SJCRH30 (cell line): ENCODE measurements around the gene PRPF8. TPM values are rescaled to one million over a fixed set of nuclear protein-coding genes. Genes with fewer than 3 reads are reported as not detected.

ENCODE experiments used
- total RNA-seq: library from RNA; depleted of rRNA; stranded (reverse); fragments of >200 nt; shearing (Covaris generic); gene quantifications from 2 replicates; pipeline ENCODE4 v1.2.3, GENCODE V29; 2014; rRNA removed

The PRPF8 gene
- total RNA-seq, 1 experiment from 2014 or later: 145 TPM

Other genes with a start within 250 kb of the PRPF8 start
- gene CRK, start 228.6 kb downstream of the PRPF8 start, total RNA-seq: 39.4 and 41.3 TPM in 2 replicates
- 17.9 and 19.1 TPM in 2 replicates for gene MYO1C, start 192.2 kb downstream of the PRPF8 start, total RNA-seq
- 9.7 and 9.9 TPM in 2 replicates for gene INPP5K, start 168.3 kb downstream of the PRPF8 start, total RNA-seq
- gene PITPNA, start 122.1 kb downstream of the PRPF8 start, total RNA-seq: 17.2 and 21.5 TPM in 2 replicates
- 0.63 and 0.66 TPM in 2 replicates for gene SLC43A2, start 56.0 kb downstream of the PRPF8 start, total RNA-seq
- 0.06 and 0.13 TPM in 2 replicates for gene SCARF1, start 39.1 kb downstream of the PRPF8 start, total RNA-seq
- gene RILP, start 35.0 kb downstream of the PRPF8 start, total RNA-seq: 0.28 and 0.67 TPM in 2 replicates
- 1.2 and 1.3 TPM in 2 replicates for gene TLCD2, start 25.5 kb upstream of the PRPF8 start, total RNA-seq
- gene WDR81, start 39.8 kb upstream of the PRPF8 start, total RNA-seq: 8.7 and 10.9 TPM in 2 replicates
- gene SERPINF2, start 58.0 kb upstream of the PRPF8 start, total RNA-seq: not detected in 2 replicates
- 182 TPM in 2 replicates for gene SERPINF1, start 77.2 kb upstream of the PRPF8 start, total RNA-seq
- 9.6 and 10.1 TPM in 2 replicates for gene SMYD4, start 145.0 kb upstream of the PRPF8 start, total RNA-seq
- gene RPA1, start 145.1 kb upstream of the PRPF8 start, total RNA-seq: 38.7 and 45.4 TPM in 2 replicates